Mesenchymal stem cell (in vitro differentiated cells and primary cell): ENCODE results near the gene TTF2.

Experiments used
- DNase-seq: peaks from one replicate; pipeline ENCODE4 v3.0.0-alpha.2; 2013
- H2AFZ ChIP-seq: one replicate; pipeline ENCODE4 v1.6.1; 2013; ENCODE audit warnings: low read depth, mild to moderate bottlenecking, control low read depth, inconsistent platforms, low read length, moderate library complexity
- H2AK5ac ChIP-seq: 2 replicates; pipeline ENCODE4 v1.6.1; 2013; ENCODE audit warnings: low read length, moderate library complexity, mild to moderate bottlenecking, inconsistent platforms; ENCODE audit not compliant: severe bottlenecking
- H2BK120ac ChIP-seq: one replicate; pipeline ENCODE4 v1.6.1; 2013; ENCODE audit warnings: low read depth, mild to moderate bottlenecking, inconsistent platforms, low read length, moderate library complexity
- H2BK12ac ChIP-seq, 2 experiments: one replicate each; pipeline ENCODE4 v1.6.1; 2013; ENCODE audit warnings: inconsistent platforms in 2 of 2, low read length in 2 of 2, mild to moderate bottlenecking in 2 of 2, moderate library complexity in 2 of 2, control low read depth in 1 of 2
- H2BK15ac ChIP-seq: one replicate; pipeline ENCODE4 v1.6.1; 2013; ENCODE audit warnings: mild to moderate bottlenecking, low read depth, inconsistent platforms; ENCODE audit not compliant: poor library complexity, severe bottlenecking
- H2BK5ac ChIP-seq: 2 replicates; pipeline ENCODE4 v1.6.1; 2013; ENCODE audit warnings: low read depth, mild to moderate bottlenecking, low read length, control low read depth, inconsistent platforms; ENCODE audit not compliant: poor library complexity, severe bottlenecking
- H3K14ac ChIP-seq, 2 experiments: one replicate each; pipeline ENCODE4 v1.6.1; 2013; ENCODE audit warnings: inconsistent platforms in 2 of 2, low read length in 2 of 2, control low read depth in 1 of 2, mild to moderate bottlenecking in 1 of 2, moderate library complexity in 1 of 2
- H3K18ac ChIP-seq, 2 experiments: one replicate each; pipeline ENCODE4 v1.6.1; 2013; ENCODE audit warnings: inconsistent platforms in 2 of 2, low read length in 2 of 2, control low read depth in 1 of 2, low read depth in 1 of 2, mild to moderate bottlenecking in 1 of 2
- H3K23ac ChIP-seq, 2 experiments: one replicate each; pipeline ENCODE4 v1.6.1; 2013; ENCODE audit warnings: inconsistent platforms in 2 of 2, low read length in 2 of 2, mild to moderate bottlenecking in 2 of 2, moderate library complexity in 2 of 2, control low read depth in 1 of 2
- H3K27ac ChIP-seq: 2 replicates; pipeline ENCODE4 v1.5.1; 2013; ENCODE audit warnings: mild to moderate bottlenecking, moderate library complexity, low read length, control low read depth, inconsistent platforms; ENCODE audit not compliant: poor library complexity, severe bottlenecking
- H3K27me3 ChIP-seq, 2 experiments: 2 replicates each; pipeline versions ENCODE4 v1.6.1 to v1.7.0; 2013; ENCODE audit warnings: low read length in 2 of 2, mild to moderate bottlenecking in 2 of 2, moderate library complexity in 2 of 2, control low read depth in 1 of 2, inconsistent platforms in 1 of 2; ENCODE audit not compliant: control insufficient read depth in 1 of 2, insufficient read depth in 1 of 2
- H3K36me3 ChIP-seq, 2 experiments: 2 replicates each; pipeline versions ENCODE4 v1.6.1 to v1.7.0; 2013; ENCODE audit warnings: low read length in 2 of 2, control low read depth in 1 of 2, inconsistent platforms in 1 of 2, low read depth in 1 of 2, mild to moderate bottlenecking in 1 of 2; ENCODE audit not compliant: insufficient read depth in 2 of 2, control insufficient read depth in 1 of 2
- H3K4ac ChIP-seq, 2 experiments: one replicate each; pipeline ENCODE4 v1.6.1; 2013; ENCODE audit warnings: inconsistent platforms in 2 of 2, low read length in 2 of 2, mild to moderate bottlenecking in 2 of 2, moderate library complexity in 2 of 2, control low read depth in 1 of 2, low read depth in 1 of 2
- H3K4me1 ChIP-seq: 2 replicates; pipeline ENCODE4 v1.6.1; 2013; ENCODE audit warnings: low read depth, low read length, control low read depth; ENCODE audit not compliant: control insufficient read depth, insufficient read depth
- H3K4me2 ChIP-seq: 2 replicates; pipeline ENCODE4 v1.6.1; 2013; ENCODE audit warnings: low read length, mild to moderate bottlenecking, inconsistent platforms; ENCODE audit not compliant: poor library complexity, severe bottlenecking
- H3K4me3 ChIP-seq, 2 experiments: 2 replicates each; pipeline versions ENCODE4 v1.5.1 to v1.7.0; 2013; ENCODE audit warnings: low read length in 2 of 2, mild to moderate bottlenecking in 2 of 2, control low read depth in 1 of 2, low read depth in 1 of 2; ENCODE audit not compliant: insufficient read depth in 1 of 2
- H3K79me1 ChIP-seq: replicated peaks from 2 replicates; pipeline ENCODE4 v1.6.1; 2013; ENCODE audit warnings: mild to moderate bottlenecking, control low read depth, low read length, inconsistent platforms; ENCODE audit not compliant: poor library complexity, severe bottlenecking
- H3K9ac ChIP-seq: 2 replicates; pipeline ENCODE4 v1.7.0; 2013; ENCODE audit warnings: mild to moderate bottlenecking, low read length, moderate library complexity
- H3K9me3 ChIP-seq: 2 replicates; pipeline ENCODE4 v1.7.0; 2013; ENCODE audit warnings: mild to moderate bottlenecking, low read length; ENCODE audit not compliant: control insufficient read depth
- H4K8ac ChIP-seq: one replicate; pipeline ENCODE4 v1.6.1; 2013; ENCODE audit warnings: inconsistent platforms, mild to moderate bottlenecking, low read length, moderate library complexity
- H4K91ac ChIP-seq: one replicate; pipeline ENCODE4 v1.6.1; 2013; ENCODE audit warnings: mild to moderate bottlenecking, low read length, inconsistent platforms
- WGBS: methylation state at CpG from one replicate; pipeline ENCODE4 v1.1.7; 2013; ENCODE audit warnings: mixed read lengths; 5-methylcytosine and 5-hydroxymethylcytosine counted together

Gene TTF2

GRCh38 chr1:117022114-117022513, 38.0 kb upstream of the TTF2 start:
- Histone ChIP-seq H2BK120ac (no peak overlapping the region), H2BK15ac (no peak overlapping the region), H3K79me1 (no peaks in the 10 kb centered on the region), H3K9ac (no peak overlapping the region), H2AK5ac (no peak overlapping the region), H3K4me1 (no peaks in the 10 kb centered on the region), H4K91ac (no peak overlapping the region), H3K4me2 (no peak overlapping the region), H2AFZ (no peak overlapping the region), H3K27me3 (peaks cover 0 to 6% of the 10 kb centered on the region in 2 experiments), H3K23ac (no peak overlapping the region), H2BK5ac (no peak overlapping the region), H3K14ac (no peak overlapping the region), H3K27ac (no peak overlapping the region), H3K4me3 (no peak overlapping the region), H2BK12ac (no peak overlapping the region), H3K18ac (no peak overlapping the region), H4K8ac (no peak overlapping the region), H3K9me3 (no peaks in the 10 kb centered on the region), H3K4ac (no peak overlapping the region), H3K36me3 (peaks cover 0 to 7% of the 10 kb centered on the region in 2 experiments)
- WGBS: 82% methylated on average over 1 of the region's 3 CpGs
- DNase-seq: no peak

DNA sequence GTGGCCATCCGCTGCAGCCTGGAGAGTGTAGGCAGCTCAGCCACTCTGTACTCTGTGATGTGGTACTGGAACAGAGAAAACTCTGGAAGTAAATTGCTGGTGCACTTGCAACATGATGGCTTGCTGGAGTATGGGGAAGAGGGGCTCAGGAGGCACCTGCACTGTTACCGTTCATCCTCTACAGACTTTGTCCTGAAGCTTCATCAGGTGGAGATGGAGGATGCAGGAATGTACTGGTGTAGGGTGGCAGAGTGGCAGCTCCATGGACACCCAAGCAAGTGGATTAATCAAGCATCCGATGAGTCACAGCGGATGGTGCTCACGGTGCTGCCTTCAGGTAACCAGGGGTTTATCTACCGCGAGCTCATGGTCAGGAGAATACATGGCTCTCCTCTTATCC, 34.6 kb upstream of the TTF2 start:
- Histone ChIP-seq H3K23ac (no peak overlapping the region), H3K4me2 (no peak overlapping the region), H3K4me1 (no peaks in the 10 kb centered on the region), H3K14ac (no peak overlapping the region), H2AK5ac (no peak overlapping the region), H3K18ac (no peak overlapping the region), H3K9me3 (no peaks in the 10 kb centered on the region), H3K4me3 (no peak overlapping the region), H2AFZ (no peak overlapping the region), H2BK15ac (no peak overlapping the region), H3K4ac (no peak overlapping the region), H3K79me1 (no peaks in the 10 kb centered on the region), H2BK5ac (no peak overlapping the region), H3K9ac (no peak overlapping the region), H3K27ac (no peak overlapping the region), H4K8ac (no peak overlapping the region), H2BK120ac (no peak overlapping the region), H3K27me3 (peaks cover 0 to 8% of the 10 kb centered on the region in 2 experiments), H3K36me3 (peaks cover 0 to 7% of the 10 kb centered on the region in 2 experiments), H2BK12ac (no peak overlapping the region), H4K91ac (peak overlapping the region; percentile 65)
- 97% methylated on average over 7 of the region's 7 CpGs for WGBS
- DNase-seq: no peak

DNA sequence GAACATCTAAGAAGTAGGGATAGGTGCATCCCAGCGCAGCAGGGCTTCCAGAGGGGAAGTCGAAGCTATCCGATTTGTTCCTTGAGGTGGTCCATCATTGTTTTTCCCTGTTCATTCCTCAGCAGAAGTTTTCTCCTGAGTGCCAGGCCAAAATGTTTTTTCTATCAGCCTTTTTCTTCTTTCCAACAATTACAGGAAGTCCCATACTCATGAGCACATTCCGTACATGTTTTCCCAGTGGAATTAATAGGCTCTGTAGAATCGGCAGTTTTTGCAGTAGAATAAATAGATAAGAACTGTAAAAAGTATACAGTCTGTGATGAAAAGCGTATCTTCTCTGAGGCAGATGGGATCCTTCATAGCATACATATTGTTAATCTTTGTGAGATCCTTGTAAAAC, 33.8 kb upstream of the TTF2 start:
- no peak overlapping the region for H3K4me3 ChIP-seq
- H3K79me1 ChIP-seq: no peaks in the 10 kb centered on the region
- no peak overlapping the region for H2BK120ac ChIP-seq
- H3K27me3 ChIP-seq: peaks cover 0 to 5% of the 10 kb centered on the region in 2 experiments
- H3K27ac ChIP-seq: no peak overlapping the region
- no peak overlapping the region for H3K4me2 ChIP-seq
- H2BK15ac ChIP-seq: no peak overlapping the region
- H3K36me3 ChIP-seq: peaks cover 0 to 7% of the 10 kb centered on the region in 2 experiments
- H3K9me3 ChIP-seq: no peaks in the 10 kb centered on the region
- no peak overlapping the region for H2BK5ac ChIP-seq
- DNase-seq: no peak
- no peaks in the 10 kb centered on the region for H3K4me1 ChIP-seq
- no peak overlapping the region for H3K14ac ChIP-seq
- 83% methylated on average over 6 of the region's 6 CpGs for WGBS
- H2AK5ac ChIP-seq: no peak overlapping the region
- no peak overlapping the region for H4K91ac ChIP-seq
- H2AFZ ChIP-seq: no peak overlapping the region
- no peak overlapping the region for H3K18ac ChIP-seq
- no peak overlapping the region for H4K8ac ChIP-seq
- H3K9ac ChIP-seq: no peak overlapping the region
- no peak overlapping the region for H2BK12ac ChIP-seq
- H3K23ac ChIP-seq: no peak overlapping the region
- H3K4ac ChIP-seq: no peak overlapping the region

DNA sequence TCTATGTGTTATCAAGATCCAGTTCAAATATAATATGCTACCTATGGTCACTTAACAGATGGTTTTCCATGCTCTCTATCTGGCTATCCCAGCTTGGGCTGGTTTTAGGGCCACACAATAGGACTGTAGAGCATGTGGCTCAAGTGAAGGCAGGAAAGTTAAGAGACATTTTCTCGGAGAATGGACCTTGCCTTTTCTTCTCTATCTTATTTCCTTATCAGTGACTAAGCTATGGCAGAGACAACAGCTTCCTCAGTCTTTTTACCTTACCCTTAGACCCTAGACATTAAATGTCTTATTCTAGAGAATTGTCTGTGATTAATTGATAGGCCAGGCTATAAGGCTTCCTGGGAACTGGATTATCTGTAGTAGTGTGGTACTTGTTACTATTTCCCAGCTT, 30.4 kb upstream of the TTF2 start:
- H3K27me3 ChIP-seq: peaks cover 0 to 5% of the 10 kb centered on the region in 2 experiments
- no peaks in the 10 kb centered on the region for H3K4me1 ChIP-seq
- H3K14ac ChIP-seq: no peak overlapping the region
- H3K4me2 ChIP-seq: no peak overlapping the region
- DNase-seq: no peak
- H2BK12ac ChIP-seq: no peak overlapping the region
- no peak overlapping the region for H2BK120ac ChIP-seq
- H3K23ac ChIP-seq: no peak overlapping the region
- H3K79me1 ChIP-seq: no peaks in the 10 kb centered on the region
- no peak overlapping the region for H4K8ac ChIP-seq
- no peak overlapping the region for H2BK5ac ChIP-seq
- H3K9ac ChIP-seq: no peak overlapping the region
- H2AK5ac ChIP-seq: no peak overlapping the region
- H2BK15ac ChIP-seq: no peak overlapping the region
- no peaks in the 10 kb centered on the region for H3K9me3 ChIP-seq
- H3K4ac ChIP-seq: no peak overlapping the region
- no peak overlapping the region for H3K4me3 ChIP-seq
- no peak overlapping the region for H3K18ac ChIP-seq
- H3K27ac ChIP-seq: no peak overlapping the region
- H4K91ac ChIP-seq: no peak overlapping the region
- WGBS: no CpG with 5 or more reads among the region's 1 CpG
- H2AFZ ChIP-seq: no peak overlapping the region
- H3K36me3 ChIP-seq: peaks cover 0 to 4% of the 10 kb centered on the region in 2 experiments
